ENCODE results near the gene GCK. TPM values are rescaled to one million over a fixed set of nuclear protein-coding genes. Genes with fewer than 3 reads are reported as not detected.

GCK gene
- total and polyA plus RNA-seq, 2 of the 13 experiments (the other 11 are each of a cell fraction or from before 2014, with no cell fraction given): not detected

- no peak for TF ChIP-seq CENPBD1 (CRISPR knock-in tag; IDR thresholded peaks at IDR 0.05; ENCODE audit: borderline replicate concordance, low read depth)
- TF ChIP-seq RXRB (CRISPR knock-in tag; IDR thresholded peaks at IDR 0.05; ENCODE audit: borderline replicate concordance): peak; percentile 99
- TF ChIP-seq YEATS2 (CRISPR knock-in tag; IDR thresholded peaks at IDR 0.05; ENCODE audit: borderline replicate concordance): peak; percentile 66; the same call in 1 of the 2 replicates
- peak; percentile 24; the same call in 1 of the 2 replicates for TF ChIP-seq MEIS2 (CRISPR knock-in tag; IDR thresholded peaks at IDR 0.05)
- no peak for TF ChIP-seq ZNF33A (CRISPR knock-in tag; IDR thresholded peaks at IDR 0.05; ENCODE audit: borderline replicate concordance)
- peak; percentile 40; the same call in 1 of the 2 replicates for TF ChIP-seq ZFX (CRISPR knock-in tag; IDR thresholded peaks at IDR 0.05; ENCODE audit: low read depth)
- TF ChIP-seq MIER2 (CRISPR knock-in tag; IDR thresholded peaks at IDR 0.05): 0 out of 2 replicates have a peak, but pooled peaks have one; percentile 45
- peak; percentile 55; the same call in 1 of the 2 replicates for TF ChIP-seq TFDP2 (CRISPR knock-in tag; IDR thresholded peaks at IDR 0.05)
- TF ChIP-seq ZNF44 (CRISPR knock-in tag; IDR thresholded peaks at IDR 0.05): no peak; the same call in 1 of the 2 replicates
- peak; percentile 58 to 67; a peak in 3 of 4 replicates for TF ChIP-seq NR2F1 (CRISPR knock-in tag; IDR thresholded peaks at IDR 0.05)
- 0 out of 2 replicates have a peak, but pooled peaks have one; percentile 46 for TF ChIP-seq ZNF691 (CRISPR knock-in tag; IDR thresholded peaks at IDR 0.05; ENCODE audit: borderline replicate concordance, low read depth)
- TF ChIP-seq TSC22D2 (CRISPR knock-in tag; IDR thresholded peaks at IDR 0.05; ENCODE audit: borderline replicate concordance): 0 out of 2 replicates have a peak, but pooled peaks have one; percentile 29
- TF ChIP-seq ZKSCAN8 (CRISPR knock-in tag; IDR thresholded peaks at IDR 0.05; ENCODE audit: borderline replicate concordance): peak; percentile 41; the same call in 1 of the 2 replicates
- TF ChIP-seq GATAD2A (CRISPR knock-in tag; IDR thresholded peaks at IDR 0.05): peak; percentile 60
- TF ChIP-seq THRA (CRISPR knock-in tag; IDR thresholded peaks at IDR 0.05; ENCODE audit: borderline replicate concordance): peak; percentile 78; the same call in 1 of the 2 replicates
- TF ChIP-seq ZNF574 (CRISPR knock-in tag; IDR thresholded peaks at IDR 0.05): peak; percentile 64
- TF ChIP-seq SPEN (CRISPR knock-in tag; IDR thresholded peaks at IDR 0.05; ENCODE audit: low read depth): peak; percentile 58; the same call in 1 of the 2 replicates
- TF ChIP-seq ELF3 (CRISPR knock-in tag; IDR thresholded peaks at IDR 0.05): 0 out of 2 replicates have a peak, but pooled peaks have one; percentile 16
- 0 out of 2 replicates have a peak, but pooled peaks have one; percentile 45 for TF ChIP-seq ESRRA (CRISPR knock-in tag; IDR thresholded peaks at IDR 0.05; ENCODE audit: low read depth)
- peak; percentile 69; the same call in 1 of the 2 replicates for TF ChIP-seq NCOR1 (IDR thresholded peaks at IDR 0.05; ENCODE audit: borderline replicate concordance, low read length)
These were observed 57.8 kb downstream of the GCK start (continued) for GRCh38 chr7:44131173-44132029.

Data from HepG2 (cell line).